ENCODE measurements around the gene GPM6B. TPM values are rescaled to one million over a fixed set of nuclear protein-coding genes. Genes with fewer than 3 reads are reported as not detected.

GPM6B gene
- polyA plus RNA-seq, 1 donor from 2014 or later, result 205 TPM

GRCh38 chrX:13778916-13779315 is 38.0 kb downstream of the GPM6B start (continued):
- TF ChIP-seq MXI1 (conservative IDR thresholded peaks at IDR 0.05; ENCODE audit: poor library complexity, severe bottlenecking), result no peak

GRCh38 chrX:13776387-13776786 is 40.5 kb downstream of the GPM6B start:
- no peak overlapping the region for H3K4me2 ChIP-seq (ENCODE audit: low read length)
- no peaks in the 10 kb centered on the region for H3F3A ChIP-seq (ENCODE audit: insufficient read depth, low read length, poor library complexity, severe bottlenecking)
- TF ChIP-seq REST (IDR thresholded peaks at IDR 0.05; ENCODE audit: borderline replicate concordance), result no peak
- no peak for TF ChIP-seq MXI1 (conservative IDR thresholded peaks at IDR 0.05; ENCODE audit: poor library complexity, severe bottlenecking)
- TF ChIP-seq RAD21 (conservative IDR thresholded peaks at IDR 0.05), result no peak
- no peak for TF ChIP-seq SMC3 (conservative IDR thresholded peaks at IDR 0.05; ENCODE audit: poor library complexity)
- TF ChIP-seq CTCF (IDR thresholded peaks at IDR 0.05; ENCODE audit: poor library complexity, severe bottlenecking), result no peak
- TF ChIP-seq POLR2AphosphoS5 (IDR thresholded peaks at IDR 0.05), result no peak
- no peak for TF ChIP-seq EP300 (conservative IDR thresholded peaks at IDR 0.05; ENCODE audit: poor library complexity, severe bottlenecking)
- TF ChIP-seq TAF1 (IDR thresholded peaks at IDR 0.05; ENCODE audit: low read depth), result no peak
- no peak overlapping the region for H3K4me3 ChIP-seq (ENCODE audit: low read length)
- H3K27ac ChIP-seq (ENCODE audit: low read length), result no peak overlapping the region
- no peaks in the 10 kb centered on the region for H3K9me2 ChIP-seq (ENCODE audit: insufficient read depth, low read length)
- no peaks in the 10 kb centered on the region for H3K9me3 ChIP-seq (ENCODE audit: low read length)
- H2AFZ ChIP-seq (ENCODE audit: low read depth, low read length), result no peak overlapping the region
- no peak overlapping the region for H3K9ac ChIP-seq (ENCODE audit: low read length)
- no peaks in the 10 kb centered on the region for H3K36me3 ChIP-seq (ENCODE audit: insufficient read depth, low read length)
- no peaks in the 10 kb centered on the region for H3K79me2 ChIP-seq (replicated peaks; ENCODE audit: insufficient read depth, low read length)
- H4K20me1 ChIP-seq (ENCODE audit: insufficient read depth), result no peaks in the 10 kb centered on the region
- no peaks in the 10 kb centered on the region for H3K27me3 ChIP-seq (ENCODE audit: insufficient read depth, low read depth, low read length)

- Histone ChIP-seq H3F3A (ENCODE audit: insufficient read depth, low read length, poor library complexity, severe bottlenecking) (no peaks in the 10 kb centered on the region), H3K27ac (ENCODE audit: low read length) (no peak overlapping the region), H3K9me3 (ENCODE audit: low read length) (no peaks in the 10 kb centered on the region), H2AFZ (ENCODE audit: low read depth, low read length) (no peak overlapping the region), H4K20me1 (ENCODE audit: insufficient read depth) (no peaks in the 10 kb centered on the region), H3K9me2 (ENCODE audit: insufficient read depth, low read length) (no peaks in the 10 kb centered on the region), H3K4me2 (ENCODE audit: low read length) (no peak overlapping the region), H3K27me3 (ENCODE audit: insufficient read depth, low read depth, low read length) (no peaks in the 10 kb centered on the region), H3K79me2 (replicated peaks; ENCODE audit: insufficient read depth, low read length) (no peaks in the 10 kb centered on the region), H3K36me3 (ENCODE audit: insufficient read depth, low read length) (no peaks in the 10 kb centered on the region), H3K9ac (ENCODE audit: low read length) (no peak overlapping the region), H3K4me3 (ENCODE audit: low read length) (no peak overlapping the region)
- TF ChIP-seq POLR2AphosphoS5 (IDR thresholded peaks at IDR 0.05) (no peak), RAD21 (conservative IDR thresholded peaks at IDR 0.05) (no peak), EZH2 (IDR thresholded peaks at IDR 0.05; ENCODE audit: borderline replicate concordance, insufficient read depth, low read length, poor library complexity, severe bottlenecking) (no peak)
These were observed 41.1 kb downstream of the GPM6B start for GRCh38 chrX:13775837-13776236.
